Activated naive CD4-positive, alpha-beta T cell treated with anti-CD3 and anti-CD28 coated beads, Interleukin-2, amount 10 ng/mL, durations not matched to agents 7 days and 5 days (primary cell): ENCODE measurements around the gene TRIM27.
"Not testable (repeated sequence)": the region's sequence is repeated elsewhere in the genome, so short reads cannot be mapped to it uniquely, and the experiment has no call there.

Experiments
- CTCF ChIA-PET: fragments of 350-600 bp; sonication (Branson Sonifier 250); formaldehyde crosslinking; loops from one replicate; lab custom pipeline; 2021; ENCODE audit warnings: antibody characterized with exemption; lab: Charles Lee
- DNase-seq: peaks from one replicate; pipeline ENCODE4 v3.0.0-alpha.2; 2020
- H3K27ac Mint-ChIP-seq: one replicate; pipeline ENCODE4 v1.8.0; 2021; ENCODE audit warnings: mild to moderate bottlenecking, moderate library complexity, mixed read lengths
- H3K27me3 Mint-ChIP-seq: one replicate; pipeline ENCODE4 v1.8.0; 2021; ENCODE audit warnings: mild to moderate bottlenecking, mixed read lengths
- H3K36me3 Mint-ChIP-seq: one replicate; pipeline ENCODE4 v1.8.0; 2021; ENCODE audit warnings: mixed read lengths
- H3K4me1 Mint-ChIP-seq: one replicate; pipeline ENCODE4 v1.8.0; 2021; ENCODE audit warnings: mixed read lengths
- H3K4me3 Mint-ChIP-seq: one replicate; pipeline ENCODE4 v1.8.0; 2021; ENCODE audit warnings: mild to moderate bottlenecking, moderate library complexity, mixed read lengths
- H3K9me3 Mint-ChIP-seq: one replicate; pipeline ENCODE4 v1.8.0; 2021; ENCODE audit warnings: mixed read lengths

The TRIM27 gene, protein sequence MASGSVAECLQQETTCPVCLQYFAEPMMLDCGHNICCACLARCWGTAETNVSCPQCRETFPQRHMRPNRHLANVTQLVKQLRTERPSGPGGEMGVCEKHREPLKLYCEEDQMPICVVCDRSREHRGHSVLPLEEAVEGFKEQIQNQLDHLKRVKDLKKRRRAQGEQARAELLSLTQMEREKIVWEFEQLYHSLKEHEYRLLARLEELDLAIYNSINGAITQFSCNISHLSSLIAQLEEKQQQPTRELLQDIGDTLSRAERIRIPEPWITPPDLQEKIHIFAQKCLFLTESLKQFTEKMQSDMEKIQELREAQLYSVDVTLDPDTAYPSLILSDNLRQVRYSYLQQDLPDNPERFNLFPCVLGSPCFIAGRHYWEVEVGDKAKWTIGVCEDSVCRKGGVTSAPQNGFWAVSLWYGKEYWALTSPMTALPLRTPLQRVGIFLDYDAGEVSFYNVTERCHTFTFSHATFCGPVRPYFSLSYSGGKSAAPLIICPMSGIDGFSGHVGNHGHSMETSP

DNA sequence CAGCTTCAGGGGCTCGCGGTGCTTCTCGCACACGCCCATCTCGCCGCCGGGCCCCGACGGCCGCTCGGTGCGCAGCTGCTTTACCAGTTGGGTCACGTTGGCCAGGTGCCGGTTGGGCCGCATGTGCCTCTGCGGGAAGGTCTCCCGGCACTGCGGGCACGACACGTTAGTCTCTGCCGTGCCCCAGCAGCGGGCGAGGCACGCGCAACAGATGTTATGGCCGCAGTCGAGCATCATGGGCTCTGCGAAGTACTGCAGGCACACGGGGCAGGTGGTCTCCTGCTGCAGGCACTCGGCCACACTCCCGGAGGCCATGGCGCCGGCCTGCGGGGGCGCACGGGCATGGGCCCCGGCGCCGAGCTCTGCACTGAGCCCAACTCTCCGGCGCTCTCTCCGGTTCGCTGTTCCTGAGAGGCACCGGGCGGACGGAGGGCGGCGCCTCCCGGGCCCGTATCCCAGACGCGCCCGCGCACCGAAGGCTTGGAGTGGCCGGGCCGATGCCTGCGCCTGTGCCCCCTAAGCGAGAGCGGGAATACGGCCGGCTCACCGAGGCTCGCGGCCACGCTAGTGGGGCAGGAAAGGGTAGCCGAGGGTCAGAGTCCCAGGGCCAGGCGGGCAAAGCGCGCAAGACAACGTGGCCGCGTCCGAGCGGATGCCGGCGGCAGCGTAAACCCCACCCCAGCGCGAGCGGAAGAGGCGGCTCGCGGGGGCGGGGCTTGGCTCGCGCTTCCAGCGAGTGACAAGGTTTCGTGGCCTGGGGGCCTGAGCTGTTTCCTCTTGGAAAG is at the start of gene TRIM27:
TRIM27 (minus strand) TSS at position 668 of the 785 bp plus-strand sequence; CDS start at position 315, 353 bp downstream.
- peak; percentile 86 for DNase-seq
- CTCF ChIA-PET = interaction anchor here (0.7 to 1.6 kb wide), 5 partner anchors 15 to 86 kb away, joined by 3 to 4 read pairs (median 4); no protein-coding TSS in a partner anchor
- H3K4me1 Mint-ChIP-seq = peaks cover 44% of the 10 kb centered on the region
- H3K27me3 Mint-ChIP-seq = peaks cover 1% of the 10 kb centered on the region
- H3K9me3 Mint-ChIP-seq = no peaks in the 10 kb centered on the region
- peaks cover 36% of the 10 kb centered on the region for H3K36me3 Mint-ChIP-seq
- peak within 1 kb of the TSS; percentile 88 for H3K4me3 Mint-ChIP-seq
- H3K27ac Mint-ChIP-seq = peak within 1 kb of the TSS; percentile 90

DNA sequence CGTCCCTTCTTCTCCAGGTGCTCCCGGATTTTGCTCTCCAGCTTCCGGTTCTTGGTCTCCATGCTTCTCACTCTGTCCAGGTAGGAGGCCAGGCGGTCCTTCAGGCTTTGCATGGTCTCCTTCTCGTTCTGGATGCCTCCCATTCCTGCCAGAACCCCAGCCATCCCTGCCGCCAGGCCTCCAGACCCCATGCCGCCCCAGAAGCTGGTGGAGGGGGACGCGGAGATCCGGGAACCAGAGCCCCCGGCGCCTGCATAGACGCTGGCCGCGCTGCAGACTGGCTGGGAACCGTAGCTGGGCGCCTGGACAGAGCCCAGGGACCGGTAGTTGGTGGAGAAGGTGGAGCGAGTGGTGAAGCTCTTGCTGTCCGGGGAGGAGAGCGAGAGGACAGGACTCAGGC is 46.3 kb upstream of the TRIM27 start:
- DNase-seq, H3K4me1 Mint-ChIP-seq, H3K4me3 Mint-ChIP-seq, H3K36me3 Mint-ChIP-seq, H3K27ac Mint-ChIP-seq: not testable (repeated sequence)
- Mint-ChIP-seq H3K9me3 (peaks cover 23% of the 10 kb centered on the region), H3K27me3 (peaks cover 22% of the 10 kb centered on the region)
- CTCF ChIA-PET = interaction anchor here (0.9 to 1.9 kb wide), 2 partner anchors 17 to 46 kb away, joined by 3 to 8 read pairs; no protein-coding TSS in a partner anchor

DNA sequence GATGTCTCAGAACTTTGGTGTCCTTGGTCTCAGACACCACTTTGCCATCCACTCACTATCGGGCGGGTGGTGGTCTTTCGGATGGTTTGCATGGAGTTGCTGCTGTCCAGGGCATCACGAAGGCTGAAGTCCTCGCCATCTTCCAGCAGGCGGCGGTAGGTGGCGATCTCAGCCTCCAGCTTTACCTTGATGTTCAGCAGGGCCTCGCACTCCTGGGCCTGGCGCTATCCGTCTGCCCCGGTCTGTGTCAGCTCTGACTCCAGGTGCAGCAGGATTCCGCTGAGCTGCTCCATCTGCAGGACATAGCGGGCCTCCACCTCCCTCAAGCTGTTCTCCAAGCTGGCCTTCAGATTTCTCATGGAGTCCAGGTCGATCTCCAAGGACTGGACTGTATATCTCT is 45.3 kb upstream of the TRIM27 start:
- Mint-ChIP-seq H3K27me3 (peaks cover 23% of the 10 kb centered on the region), H3K4me1 (no peaks in the 10 kb centered on the region), H3K4me3 (no peak overlapping the region), H3K27ac (no peak overlapping the region), H3K36me3 (peaks cover 3% of the 10 kb centered on the region), H3K9me3 (peaks cover 23% of the 10 kb centered on the region)
- CTCF ChIA-PET = interaction anchor here (0.9 to 1.9 kb wide), 2 partner anchors 16 to 47 kb away, joined by 3 to 8 read pairs; no protein-coding TSS in a partner anchor
- no peak for DNase-seq

DNA sequence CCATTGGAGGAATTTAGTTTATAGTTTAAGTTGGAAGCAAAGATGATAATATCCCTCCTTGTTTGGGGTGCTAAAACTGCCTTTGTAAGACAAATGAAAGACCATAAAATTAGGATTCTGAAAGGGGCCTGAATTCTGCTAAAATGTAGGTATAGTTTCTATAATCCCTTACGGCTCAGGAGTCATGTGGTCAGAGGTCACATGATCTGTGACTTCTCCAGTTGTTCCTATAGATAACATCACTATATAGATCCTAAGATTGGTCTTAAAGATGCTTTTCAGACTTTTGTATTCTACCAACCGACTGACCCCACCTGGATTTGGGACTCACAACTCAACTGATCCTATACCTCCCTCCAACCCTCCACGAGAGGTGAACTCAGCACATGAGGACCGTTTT is 44.7 kb upstream of the TRIM27 start:
- Mint-ChIP-seq H3K4me1 (no peaks in the 10 kb centered on the region), H3K36me3 (peaks cover 3% of the 10 kb centered on the region), H3K9me3 (peaks cover 23% of the 10 kb centered on the region), H3K27me3 (peaks cover 27% of the 10 kb centered on the region), H3K4me3 (no peak overlapping the region), H3K27ac (no peak overlapping the region)
- no peak for DNase-seq
- CTCF ChIA-PET = interaction anchor here (1.9 kb wide), 1 partner anchor 48 kb away, joined by 8 read pairs; no protein-coding TSS in a partner anchor

DNA sequence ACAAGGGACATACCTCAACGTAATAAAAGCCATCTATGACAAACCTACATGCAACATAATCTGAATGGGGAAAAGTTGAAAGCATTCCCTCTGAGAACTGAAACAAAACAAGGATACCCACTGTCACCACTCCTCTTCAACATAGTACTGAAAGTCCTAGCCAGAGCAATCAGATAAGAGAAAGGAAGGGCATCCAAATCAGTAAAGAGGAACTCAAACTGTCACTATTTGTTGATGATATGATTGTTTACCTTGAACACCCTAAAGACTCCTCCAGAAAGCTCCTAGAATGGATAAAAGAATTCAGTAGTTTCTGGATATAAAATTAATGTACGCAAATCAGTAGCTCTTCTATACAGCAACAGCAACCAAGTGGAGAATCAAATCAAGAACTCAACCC is 41.9 kb upstream of the TRIM27 start:
- Mint-ChIP-seq H3K27me3 (peaks cover 37% of the 10 kb centered on the region), H3K9me3 (peaks cover 23% of the 10 kb centered on the region), H3K4me1 (no peaks in the 10 kb centered on the region), H3K36me3 (peaks cover 3% of the 10 kb centered on the region), H3K4me3 (no peak overlapping the region), H3K27ac (no peak overlapping the region)
- CTCF ChIA-PET = no interaction called here
- DNase-seq = no peak

DNA sequence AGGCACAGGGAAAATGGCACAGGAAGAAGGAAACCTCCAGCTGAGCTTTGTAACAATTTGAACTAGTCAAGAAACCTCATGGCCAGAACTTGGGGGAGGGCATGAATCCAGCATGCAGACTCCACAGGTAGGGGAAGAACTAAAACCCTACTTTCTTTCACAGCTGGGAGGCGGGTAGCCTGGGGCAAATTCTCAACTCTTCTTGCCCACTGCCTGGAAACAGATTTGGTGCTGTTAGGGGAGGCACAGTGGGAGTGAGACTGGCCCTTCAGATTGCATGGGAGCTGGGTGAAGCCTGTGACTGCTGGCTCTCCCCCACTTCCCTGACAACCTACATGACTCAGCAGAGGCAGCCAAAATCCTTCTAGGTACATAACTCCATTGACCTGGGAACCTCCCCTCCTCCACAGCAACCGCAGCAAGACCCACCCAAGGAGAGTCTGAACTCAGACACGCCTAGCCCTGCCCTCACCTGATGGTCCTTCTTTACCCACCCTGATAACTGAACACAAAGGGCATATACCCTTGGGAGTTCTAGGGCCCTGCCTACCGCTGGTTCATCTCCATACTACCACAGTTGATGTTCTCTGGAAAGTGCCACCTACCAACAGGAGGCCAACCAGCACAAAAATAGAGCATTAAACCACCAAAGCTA is 37.2 kb upstream of the TRIM27 start:
- DNase-seq = no peak
- Mint-ChIP-seq H3K27ac (no peak overlapping the region), H3K36me3 (no peaks in the 10 kb centered on the region), H3K27me3 (peaks cover 35% of the 10 kb centered on the region), H3K9me3 (no peaks in the 10 kb centered on the region), H3K4me3 (no peak overlapping the region), H3K4me1 (no peaks in the 10 kb centered on the region)
- CTCF ChIA-PET = interaction anchor here (0.6 kb wide), 1 partner anchor 692 kb away, joined by 3 read pairs; no protein-coding TSS in a partner anchor

DNA sequence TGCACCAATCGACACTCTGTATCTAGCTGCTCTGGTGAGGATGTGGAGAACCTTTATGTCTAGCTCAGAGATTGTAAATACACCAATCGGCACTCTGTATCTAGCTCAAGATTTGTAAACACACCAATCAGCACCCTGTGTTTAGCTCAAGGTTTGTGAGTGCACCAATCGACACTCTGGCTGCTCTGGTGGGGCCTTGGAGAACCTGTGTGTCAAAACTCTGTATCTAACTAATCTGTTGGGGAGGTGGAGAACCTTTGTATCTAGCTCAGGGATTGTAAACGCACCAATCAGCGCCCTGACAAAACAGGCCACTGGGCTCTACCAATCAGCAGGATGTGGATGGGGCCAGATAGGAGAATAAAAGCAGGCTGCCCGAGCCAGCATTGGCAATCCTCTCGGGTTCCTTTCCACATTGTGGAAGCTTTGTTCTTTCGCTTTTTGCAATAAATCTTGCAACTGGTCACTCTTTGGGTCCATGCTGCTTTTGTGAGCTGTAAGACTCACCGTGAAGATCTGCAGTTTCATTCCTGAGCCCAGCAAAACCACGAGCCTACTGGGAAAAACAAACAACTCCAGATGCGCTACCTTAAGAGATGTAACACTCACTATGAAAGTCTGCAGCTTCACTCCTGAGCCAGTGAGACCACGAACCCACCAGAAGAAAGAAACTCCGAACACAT is 34.9 kb upstream of the TRIM27 start:
- H3K36me3 Mint-ChIP-seq, H3K4me3 Mint-ChIP-seq, DNase-seq, H3K27ac Mint-ChIP-seq, CTCF ChIA-PET, H3K9me3 Mint-ChIP-seq: not testable (repeated sequence)
- Mint-ChIP-seq H3K27me3 (peaks cover 46% of the 10 kb centered on the region), H3K4me1 (peaks cover 15% of the 10 kb centered on the region)

DNA sequence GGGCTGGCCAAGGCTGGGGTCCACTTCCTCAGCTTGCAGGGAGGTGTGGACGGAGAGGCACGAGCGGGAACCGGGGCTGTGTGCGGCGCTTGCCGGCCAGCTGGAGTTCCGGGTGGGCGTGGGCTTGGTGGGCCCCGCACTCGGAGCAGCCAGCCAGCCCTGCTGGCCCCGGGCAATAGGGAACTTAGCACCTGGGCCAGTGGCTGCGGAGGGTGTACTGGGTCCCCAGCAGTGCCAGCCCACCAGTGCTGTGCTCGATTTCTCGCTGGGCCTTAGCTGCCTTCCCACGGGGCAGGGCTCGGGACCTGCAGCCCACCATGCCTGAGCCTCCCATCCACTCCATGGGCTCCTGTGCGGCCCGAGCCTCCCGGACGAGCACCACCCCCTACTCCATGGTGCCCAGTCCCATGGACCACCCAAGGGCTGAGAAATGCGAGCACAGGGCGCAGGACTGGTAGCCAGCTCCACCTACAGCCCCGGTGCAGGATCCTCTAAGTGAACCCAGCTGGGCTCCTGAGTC is 34.1 kb upstream of the TRIM27 start:
- peaks cover 51% of the 10 kb centered on the region for H3K27me3 Mint-ChIP-seq
- H3K4me3 Mint-ChIP-seq, CTCF ChIA-PET, H3K27ac Mint-ChIP-seq, H3K9me3 Mint-ChIP-seq, H3K36me3 Mint-ChIP-seq, DNase-seq: not testable (repeated sequence)
- peaks cover 19% of the 10 kb centered on the region for H3K4me1 Mint-ChIP-seq

DNA sequence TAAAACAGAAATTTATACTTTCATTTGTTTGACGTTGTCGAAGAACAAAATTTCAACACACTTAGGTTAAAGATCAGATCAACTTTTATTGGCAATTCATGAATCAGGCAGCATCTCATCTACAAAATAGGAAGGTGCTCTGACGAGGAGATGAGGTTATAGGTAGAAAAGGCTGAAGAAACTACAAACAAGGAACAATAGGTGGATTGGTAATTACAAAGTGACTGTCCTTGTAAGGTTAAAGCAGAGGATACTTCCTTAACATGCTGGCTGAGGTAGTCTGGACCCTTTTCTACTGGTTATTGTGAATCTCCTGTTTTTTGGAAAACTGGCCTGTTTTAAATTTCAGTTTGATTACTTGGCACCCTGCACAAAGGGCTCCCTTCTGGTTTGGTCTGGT is 32.5 kb upstream of the TRIM27 start:
- Mint-ChIP-seq H3K27ac (no peak overlapping the region), H3K27me3 (peaks cover 52% of the 10 kb centered on the region), H3K4me3 (no peak overlapping the region), H3K36me3 (no peaks in the 10 kb centered on the region), H3K4me1 (peaks cover 19% of the 10 kb centered on the region), H3K9me3 (no peaks in the 10 kb centered on the region)
- DNase-seq = no peak
- CTCF ChIA-PET = no interaction called here

DNA sequence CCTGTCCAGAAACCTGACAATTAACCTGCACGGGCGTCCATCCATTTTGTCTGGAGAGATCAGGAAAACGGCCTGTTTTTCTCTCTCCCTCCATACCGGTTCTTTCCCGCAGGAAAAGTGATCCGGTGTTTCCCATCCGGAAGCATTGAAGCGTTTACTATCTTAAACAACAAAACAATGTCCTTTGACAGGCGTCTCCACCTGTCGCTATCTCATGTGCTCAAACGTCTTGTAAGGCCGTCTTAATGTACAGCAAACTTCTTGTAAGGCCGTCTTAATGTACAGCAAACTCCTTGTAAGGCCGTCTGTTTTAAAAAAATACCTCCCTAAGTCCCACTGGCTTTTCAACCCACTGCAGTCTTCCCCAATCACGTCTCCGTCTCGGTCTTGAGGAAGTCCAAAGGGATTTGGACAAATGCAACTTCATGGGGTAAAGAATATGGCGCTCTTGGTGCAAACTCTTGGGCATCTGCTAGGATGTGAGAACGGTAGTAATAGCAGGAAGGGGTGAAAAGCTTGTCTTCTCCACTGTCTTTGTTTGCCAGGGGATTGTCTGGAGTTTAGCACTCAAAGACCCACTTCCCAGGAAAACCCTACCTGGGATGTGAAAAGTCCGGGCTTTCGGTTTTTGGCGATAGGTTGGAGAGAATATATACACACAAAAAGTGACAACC is 29.9 kb upstream of the TRIM27 start:
- CTCF ChIA-PET = no interaction called here
- Mint-ChIP-seq H3K9me3 (no peaks in the 10 kb centered on the region), H3K4me1 (peaks cover 19% of the 10 kb centered on the region), H3K4me3 (peak overlapping the region; percentile 63), H3K36me3 (no peaks in the 10 kb centered on the region), H3K27ac (peak overlapping the region; percentile 38), H3K27me3 (peaks cover 38% of the 10 kb centered on the region)
- no peak for DNase-seq

DNA sequence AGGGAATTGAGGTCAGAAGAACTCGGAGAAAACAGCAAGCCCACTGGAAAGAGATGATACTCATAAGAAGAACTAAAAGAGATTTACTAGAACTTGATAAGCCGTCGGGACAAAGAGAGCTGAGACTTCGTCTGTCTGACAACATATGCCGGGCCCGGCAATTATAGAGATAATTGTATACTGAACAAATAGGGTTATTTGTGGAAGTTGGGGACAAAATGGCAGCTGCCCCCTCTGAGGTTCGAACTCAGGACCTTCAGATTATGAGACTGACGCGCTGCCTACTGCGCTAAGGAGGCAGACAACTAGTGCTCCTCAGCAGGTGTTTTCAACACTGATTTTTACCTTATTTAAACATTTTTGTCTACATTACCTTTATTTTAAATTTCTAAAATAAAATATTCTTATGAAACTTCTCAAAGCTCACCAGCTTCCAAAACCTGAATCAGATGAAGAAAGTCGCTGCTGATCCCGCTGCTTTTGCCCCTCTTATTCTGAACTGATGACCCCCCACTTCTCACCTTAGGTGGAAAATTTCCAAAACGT is 29.3 kb upstream of the TRIM27 start:
- H3K4me3 Mint-ChIP-seq = peak overlapping the region; percentile 63
- peaks cover 19% of the 10 kb centered on the region for H3K4me1 Mint-ChIP-seq
- H3K27ac Mint-ChIP-seq = peak overlapping the region; percentile 47
- H3K9me3 Mint-ChIP-seq = no peaks in the 10 kb centered on the region
- peak; percentile 46 for DNase-seq
- no peaks in the 10 kb centered on the region for H3K36me3 Mint-ChIP-seq
- CTCF ChIA-PET = interaction anchor here (0.9 kb wide), 1 partner anchor 16 kb away, joined by 3 read pairs; no protein-coding TSS in a partner anchor
- peaks cover 33% of the 10 kb centered on the region for H3K27me3 Mint-ChIP-seq

DNA sequence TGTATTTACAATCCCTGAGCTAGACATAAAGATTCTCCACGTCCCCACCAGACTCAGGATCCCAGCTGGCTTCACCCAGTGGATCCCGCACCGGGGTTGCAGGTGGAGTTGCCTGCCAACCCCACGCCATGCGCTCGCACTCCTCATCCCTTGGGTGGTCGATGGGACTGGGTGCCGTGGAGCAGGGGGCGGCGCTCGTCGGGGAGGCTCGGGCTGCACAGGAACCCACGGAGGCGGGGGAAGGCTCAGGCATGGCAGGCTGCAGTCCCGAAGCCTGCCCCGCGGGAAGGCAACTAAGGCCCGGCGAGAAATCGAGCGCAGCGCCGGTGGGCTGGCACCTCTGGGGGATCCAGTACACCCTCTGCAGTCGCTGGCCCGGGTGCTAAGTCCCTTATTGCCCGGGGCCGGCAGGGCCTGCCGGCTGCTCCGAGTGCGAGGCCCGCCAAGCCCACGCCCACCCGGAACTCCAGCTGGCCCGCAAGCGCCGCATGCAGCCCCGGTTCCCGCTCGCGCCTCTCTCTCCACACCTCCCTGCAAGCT is 25.9 kb upstream of the TRIM27 start:
- H3K4me3 Mint-ChIP-seq, H3K9me3 Mint-ChIP-seq, H3K27ac Mint-ChIP-seq, DNase-seq, H3K36me3 Mint-ChIP-seq: not testable (repeated sequence)
- CTCF ChIA-PET = interaction anchor here (1.0 kb wide), 1 partner anchor 56 kb away, joined by 3 read pairs; the partner anchor contains the start of gene ZNF311
- H3K27me3 Mint-ChIP-seq = peaks cover 21% of the 10 kb centered on the region
- H3K4me1 Mint-ChIP-seq = peaks cover 12% of the 10 kb centered on the region
